HG03460 (cell line): ENCODE data around the gene PLCB1.
"Not testable (repeated sequence)": the region's sequence is repeated elsewhere in the genome, so short reads cannot be mapped to it uniquely, and the experiment has no call there.

Experiments
- ATAC-seq: cut with Tn5 transposase; IDR thresholded peaks from one replicate; pipeline ENCODE4 v1.9.1; 2021; ENCODE audit not compliant: unreplicated experiment

PLCB1 gene

DNA sequence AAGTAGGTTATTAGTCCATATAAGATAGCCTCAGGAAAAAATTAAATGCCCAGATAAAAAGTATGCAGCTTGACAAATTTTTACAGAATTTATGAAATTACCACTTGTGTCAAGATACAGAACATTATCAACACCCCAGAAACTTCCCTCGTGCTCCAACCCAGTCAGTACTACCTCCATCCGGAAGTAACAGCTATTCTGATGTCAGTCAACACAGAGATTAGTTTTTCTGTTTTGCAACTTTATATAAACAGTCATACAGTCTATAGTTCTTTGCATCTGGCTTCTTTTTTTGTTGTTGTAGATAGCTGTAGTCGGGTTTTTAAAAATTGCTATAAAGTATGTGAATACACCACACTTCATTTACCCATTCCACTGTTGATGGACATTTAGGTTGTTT is 721.1 kb downstream of the PLCB1 start:
- not testable (repeated sequence) for ATAC-seq

DNA sequence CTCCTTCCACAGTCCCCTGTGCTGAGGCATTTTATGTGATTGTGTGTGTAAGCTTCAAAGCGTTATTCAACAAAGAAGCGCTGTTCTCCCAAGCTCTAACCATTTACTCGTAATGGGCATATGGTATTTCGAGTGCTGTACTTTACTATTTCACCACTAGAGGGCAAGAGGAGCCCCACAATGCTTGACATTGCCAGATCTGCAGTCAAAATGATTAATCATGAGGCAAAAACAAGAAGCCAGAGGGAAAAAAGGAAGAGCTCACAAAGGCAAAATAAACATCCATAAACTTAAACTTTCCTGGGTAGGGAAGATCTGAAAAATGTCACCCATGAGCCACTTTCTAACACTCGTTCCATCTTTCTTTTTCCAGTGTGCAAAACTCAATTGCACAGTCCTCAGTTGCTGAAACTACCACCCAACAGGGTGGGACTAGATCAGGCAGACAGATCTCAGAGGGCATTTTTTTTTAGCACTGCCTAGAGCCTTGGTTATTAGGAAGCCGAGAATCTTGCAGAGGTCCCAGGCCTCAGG is 721.8 kb downstream of the PLCB1 start:
- ATAC-seq, result peak; percentile 93

DNA sequence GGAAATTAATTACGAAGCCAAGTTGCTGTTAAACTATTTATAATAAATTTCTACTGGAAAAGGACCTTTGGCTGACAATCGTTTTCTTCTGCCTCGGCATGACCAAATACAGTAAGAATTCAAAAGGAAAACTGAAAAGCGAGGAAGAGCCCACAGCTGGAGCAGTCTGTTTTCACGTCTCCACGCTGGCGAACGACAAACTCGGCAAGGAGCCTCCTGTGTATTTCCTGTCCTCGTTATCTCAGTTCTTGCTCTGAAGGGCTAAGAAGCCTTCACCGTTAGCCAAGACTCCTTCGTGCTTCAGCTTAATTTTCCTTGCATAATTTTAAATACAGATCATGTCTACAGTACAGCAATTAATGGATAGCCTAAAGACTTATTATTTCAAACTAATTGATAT is 722.5 kb downstream of the PLCB1 start:
- ATAC-seq, result no peak

DNA sequence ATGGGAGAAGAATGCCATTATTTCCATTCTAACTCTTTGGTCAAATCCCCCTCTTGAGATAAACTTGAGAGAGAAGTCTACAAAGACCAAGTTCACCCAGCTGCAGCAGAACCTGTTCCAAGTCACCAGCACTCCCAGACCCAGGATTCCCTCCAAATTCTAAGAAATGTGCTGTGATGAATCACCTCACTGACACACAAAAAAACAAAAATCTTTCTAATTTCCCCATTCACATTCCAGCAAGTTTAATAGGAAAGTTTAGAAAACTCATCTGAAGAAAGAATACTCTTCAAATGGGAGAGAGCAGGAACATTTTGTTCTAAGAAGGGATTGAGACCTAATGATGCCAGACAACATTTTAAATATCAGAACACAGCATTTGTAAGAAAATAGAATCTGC is 723.2 kb downstream of the PLCB1 start:
- ATAC-seq, result no peak

DNA sequence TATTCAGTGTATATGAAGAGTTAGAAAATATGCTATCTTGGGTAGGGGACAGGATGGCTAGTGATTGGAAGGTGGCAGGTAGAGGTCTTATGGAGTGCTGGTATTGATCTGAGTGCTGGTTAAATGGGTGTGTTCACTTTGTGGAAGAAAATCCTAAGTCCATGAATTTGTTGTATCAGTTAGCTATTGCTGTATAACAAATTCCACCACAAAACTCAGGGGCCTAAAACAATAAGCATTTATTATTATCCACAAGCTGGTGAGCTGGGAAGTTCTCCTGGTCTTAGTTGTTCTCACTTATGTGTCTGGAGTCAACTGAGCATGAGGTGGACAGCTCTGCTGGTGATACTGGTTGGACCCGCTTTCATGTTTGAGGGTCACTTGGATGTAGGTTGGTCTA is 724.6 kb downstream of the PLCB1 start:
- ATAC-seq, result no peak

DNA sequence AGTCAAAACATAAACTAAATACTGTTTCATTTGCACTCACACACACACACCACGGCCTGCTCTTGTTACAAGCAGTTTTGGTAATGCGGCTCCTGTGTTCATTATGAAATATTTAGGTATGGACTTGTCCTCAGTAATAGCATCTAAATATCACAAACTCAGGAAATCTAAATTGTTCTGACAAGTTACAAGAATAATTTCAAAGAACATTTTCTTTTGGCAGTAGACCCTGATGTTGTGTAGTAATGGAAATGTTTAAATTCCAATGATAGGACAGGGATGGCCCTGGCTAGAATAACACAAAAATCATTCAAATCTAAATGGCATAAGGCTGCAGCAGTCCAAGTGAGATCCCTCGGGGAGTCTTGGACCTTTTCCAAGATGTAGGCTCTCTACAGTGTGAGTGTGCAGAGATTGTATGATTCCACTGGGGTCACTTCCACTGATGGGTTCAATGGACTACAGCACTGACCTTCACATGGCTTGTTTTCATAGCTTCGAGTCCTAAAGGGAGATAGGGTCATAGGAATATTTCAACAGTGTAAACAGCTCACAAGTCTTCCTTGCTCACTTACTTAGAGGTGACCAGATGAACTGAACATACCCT is 726.2 kb downstream of the PLCB1 start:
- no peak for ATAC-seq

DNA sequence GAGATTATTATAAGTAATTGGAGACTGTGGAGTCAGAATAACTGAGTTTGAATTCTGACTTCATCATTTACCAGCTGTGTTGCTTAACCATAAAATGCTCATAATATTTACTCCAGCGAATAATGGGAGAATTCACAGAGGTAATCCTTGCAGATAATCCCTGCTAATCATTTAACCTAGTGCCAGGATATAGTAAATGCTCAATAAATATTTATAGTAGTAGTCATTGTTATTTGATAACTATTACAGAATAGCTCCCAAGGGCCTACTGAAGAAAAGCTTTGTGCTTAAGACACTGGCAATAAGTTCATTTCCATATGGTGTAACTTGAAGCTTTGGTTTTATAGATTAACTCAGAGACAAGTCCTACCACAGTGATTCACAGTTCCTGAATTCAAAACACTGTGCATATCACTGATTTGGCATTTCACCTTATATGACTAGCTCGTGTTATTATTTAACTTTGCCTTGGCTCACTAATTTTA is 728.0 kb downstream of the PLCB1 start:
- peak; percentile 90 for ATAC-seq

DNA sequence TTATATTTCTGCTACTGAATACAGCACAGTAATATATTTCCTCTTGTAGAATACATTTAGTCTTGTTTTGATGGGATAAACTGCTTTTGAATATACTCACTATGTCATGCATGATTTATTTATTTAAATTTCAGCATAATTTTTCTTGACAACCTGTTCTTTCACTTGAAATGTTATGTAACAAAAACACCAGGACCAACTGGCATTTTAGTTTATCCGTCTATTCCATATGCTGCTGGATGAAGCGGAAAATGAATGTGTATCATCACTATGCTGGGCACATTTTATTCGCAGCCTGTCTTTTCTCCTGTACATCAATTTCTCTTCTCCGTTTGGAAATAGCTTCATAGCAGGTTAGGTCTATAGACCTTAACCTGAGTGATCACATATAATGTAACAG is 730.0 kb downstream of the PLCB1 start:
- ATAC-seq, result no peak

DNA sequence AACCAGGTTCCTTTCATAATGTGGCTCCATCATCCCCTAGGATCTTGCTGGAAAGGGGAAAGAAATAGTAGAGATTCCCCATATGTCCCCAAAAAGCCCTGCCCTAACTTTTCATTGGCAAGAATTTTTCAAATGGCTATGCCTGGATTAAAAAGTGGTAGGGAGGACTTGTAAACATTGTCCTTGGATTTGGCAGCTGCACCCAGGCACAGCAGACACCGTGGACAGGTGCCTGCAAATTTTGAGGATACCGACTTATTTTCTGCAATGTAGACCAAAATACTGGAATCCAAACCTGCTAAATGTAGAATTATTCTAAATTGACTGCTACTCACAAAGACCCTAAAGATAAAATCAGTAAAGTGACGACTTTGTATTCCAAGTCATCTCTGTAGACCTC is 733.6 kb downstream of the PLCB1 start:
- ATAC-seq, result no peak

DNA sequence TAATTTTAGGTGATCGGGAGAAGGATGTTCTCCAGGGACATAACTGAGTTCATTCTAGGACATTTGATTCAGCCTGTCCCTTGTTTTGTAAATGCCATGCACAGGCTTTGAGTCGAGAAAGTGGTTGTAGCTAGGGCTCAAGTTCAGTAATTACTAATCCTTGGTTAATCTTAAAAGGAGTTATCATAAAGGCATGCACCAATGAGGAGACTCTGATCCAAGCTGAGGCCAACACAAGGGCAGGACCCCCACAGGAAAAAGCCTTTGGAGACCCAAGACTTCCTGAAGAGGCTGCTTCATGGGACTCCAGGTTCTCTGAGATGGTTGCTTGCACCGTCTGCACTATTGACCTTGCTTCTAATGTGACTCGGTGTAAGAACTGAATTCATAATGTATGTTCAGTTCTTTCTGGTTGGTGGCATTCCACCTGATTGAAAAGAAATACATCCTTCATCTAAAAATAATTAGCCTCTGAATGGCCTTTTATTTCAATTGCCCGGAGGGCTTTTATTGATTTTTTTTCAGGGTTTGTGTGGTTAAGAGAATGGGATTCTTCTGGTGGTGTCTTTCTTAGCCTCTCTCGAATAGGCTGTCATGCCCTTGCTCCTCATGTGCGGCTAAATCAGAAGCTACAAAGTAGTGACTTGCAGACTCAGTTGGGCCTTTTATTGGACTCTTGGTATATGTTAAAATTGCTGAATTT is 735.1 kb downstream of the PLCB1 start:
- no peak for ATAC-seq

DNA sequence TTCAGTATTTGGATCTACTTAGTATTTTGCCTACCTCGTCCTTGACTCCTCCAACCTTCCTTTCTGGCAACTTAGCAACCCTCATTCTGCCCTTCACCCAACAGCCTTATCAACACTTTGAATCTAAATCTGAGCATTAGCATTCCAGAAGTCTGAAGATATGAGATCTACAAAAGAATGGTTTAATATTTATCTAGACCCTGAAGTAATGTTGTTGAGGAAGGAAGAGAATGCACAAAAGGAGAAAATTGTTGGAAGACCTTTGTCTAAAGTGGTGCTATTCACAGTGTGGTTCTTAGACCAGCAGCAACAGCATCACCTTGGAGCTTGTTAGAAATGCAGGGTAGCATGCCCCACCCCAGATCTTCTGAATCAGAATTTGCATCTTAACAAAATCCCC is 738.6 kb downstream of the PLCB1 start:
- no peak for ATAC-seq

DNA sequence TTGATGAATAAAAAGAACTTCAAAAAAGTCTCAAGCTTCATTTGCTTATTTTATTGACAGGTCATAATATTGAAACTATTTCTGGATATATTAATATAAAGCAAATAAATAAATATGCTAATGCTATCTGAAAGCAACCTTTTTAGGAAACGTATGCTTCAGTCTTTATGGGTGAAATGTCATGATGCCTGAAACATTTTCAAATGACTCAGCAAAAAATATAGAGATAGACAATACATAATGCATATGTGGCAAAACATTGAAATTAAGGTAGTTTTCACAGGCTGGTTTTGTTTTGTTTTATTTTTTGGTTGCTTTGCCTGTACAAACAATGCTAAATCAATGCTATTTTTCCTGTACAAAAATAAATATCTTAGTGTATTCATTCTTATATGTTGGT is 742.4 kb downstream of the PLCB1 start:
- ATAC-seq, result no peak

DNA sequence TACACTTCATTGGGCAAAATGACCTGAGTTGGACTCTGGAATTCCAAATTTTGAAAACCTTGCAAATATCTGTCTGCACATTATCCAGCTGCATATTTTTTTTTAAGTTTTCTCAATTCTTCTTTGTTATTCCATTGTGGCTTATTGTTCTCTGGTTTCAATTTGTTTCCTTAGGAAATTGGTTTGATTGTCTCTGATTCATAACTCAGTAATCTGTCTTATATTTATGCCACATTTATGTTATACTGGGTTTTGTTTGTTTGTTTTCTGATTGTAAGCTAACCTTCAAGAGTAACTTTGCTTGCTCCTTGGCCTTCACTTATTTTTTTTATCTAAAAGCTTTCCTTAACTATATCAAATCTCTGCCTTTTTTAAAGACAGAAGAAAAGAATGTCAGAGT is 743.5 kb downstream of the PLCB1 start:
- ATAC-seq, result no peak

DNA sequence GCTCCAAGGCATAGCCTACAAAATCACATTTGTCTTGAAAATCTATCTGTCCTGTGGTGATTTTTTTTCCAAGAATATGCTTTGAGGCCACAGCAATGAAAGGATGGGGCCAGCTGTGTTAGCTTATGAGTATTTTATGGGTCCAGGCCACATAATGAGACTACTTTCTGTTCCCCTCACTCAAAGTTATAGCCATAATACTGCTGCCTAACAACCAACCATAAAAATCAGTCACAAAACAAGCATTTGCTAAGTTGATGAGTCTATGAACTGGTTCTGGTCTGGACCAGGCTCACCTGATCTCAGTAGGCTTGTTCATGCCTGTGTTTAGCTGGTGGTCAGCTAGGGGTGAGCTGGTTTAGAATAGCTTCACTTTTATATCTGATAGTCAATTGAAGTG is 744.3 kb downstream of the PLCB1 start:
- no peak for ATAC-seq

DNA sequence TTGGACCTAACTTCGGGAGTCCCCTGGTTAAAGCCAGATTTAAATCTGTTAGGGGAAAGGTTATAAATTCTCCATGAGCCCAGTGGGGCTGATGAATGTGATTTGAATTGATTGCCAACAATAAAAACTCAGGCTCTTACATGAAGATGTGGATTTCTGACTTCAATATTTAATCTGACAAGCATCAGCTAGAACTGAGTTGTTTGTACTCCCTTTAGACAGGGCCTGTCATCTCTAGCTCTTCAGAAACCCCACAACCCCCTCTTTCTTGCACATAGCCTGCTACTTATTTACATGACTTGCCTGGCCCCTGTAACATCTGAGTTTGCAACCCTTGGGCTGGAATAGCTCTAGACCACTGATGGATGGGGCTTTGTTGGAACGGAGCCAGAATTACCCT is 745.2 kb downstream of the PLCB1 start:
- ATAC-seq, result no peak

DNA sequence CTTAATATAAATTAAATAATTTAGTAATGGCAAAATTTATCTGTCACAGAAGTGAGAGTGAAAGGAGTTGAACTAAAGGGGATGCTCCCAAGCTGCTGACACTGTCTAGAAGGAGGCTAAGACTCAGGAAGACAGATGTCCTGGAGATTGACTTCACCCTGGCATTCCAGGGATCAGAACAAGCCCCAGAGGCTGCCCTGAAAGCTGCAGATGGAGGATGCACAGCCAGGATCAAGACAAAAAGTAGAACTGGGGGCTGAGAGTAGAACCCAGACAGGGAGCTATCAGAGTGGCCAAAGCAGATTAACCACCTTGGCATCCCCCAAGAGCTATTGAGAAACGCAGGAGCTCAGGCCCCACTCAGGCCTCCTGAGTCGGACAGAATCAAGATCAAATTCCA is 747.6 kb downstream of the PLCB1 start:
- no peak for ATAC-seq

DNA sequence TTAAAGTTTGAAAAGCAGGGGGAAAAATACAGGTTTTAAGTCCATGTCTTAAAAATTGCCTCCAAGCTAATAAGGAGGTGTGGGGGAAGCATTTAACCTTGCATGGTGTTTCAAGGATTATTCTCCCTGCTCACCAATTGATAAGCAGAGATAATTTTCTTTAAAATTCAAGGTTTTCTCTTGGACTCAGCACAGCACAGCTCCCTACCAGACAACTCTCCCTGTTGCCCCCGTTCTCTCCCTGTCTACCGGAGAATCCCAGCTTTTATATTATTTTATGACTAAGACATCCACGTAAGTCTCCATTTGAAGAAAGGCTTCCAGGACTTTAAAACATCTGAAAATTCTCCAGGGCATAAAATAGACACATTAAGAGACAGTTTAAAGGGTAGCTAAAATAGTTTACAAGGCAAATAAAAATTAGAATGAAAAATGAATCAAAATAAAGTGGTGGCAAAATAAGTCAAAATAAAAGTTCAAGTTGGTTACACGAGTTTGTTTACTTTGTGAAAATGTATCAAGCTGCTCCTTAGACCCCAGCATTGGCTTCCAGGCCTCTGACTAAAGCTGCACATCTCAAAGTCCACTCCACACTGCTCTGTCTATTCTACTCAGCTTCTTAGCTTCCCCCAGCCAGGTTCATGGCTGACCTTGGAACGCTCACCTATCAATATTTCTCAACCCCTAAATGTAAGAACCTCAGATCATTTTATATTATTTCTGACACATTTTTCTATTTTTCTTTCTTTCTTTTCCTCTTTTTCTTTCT is 748.2 kb downstream of the PLCB1 start:
- no peak for ATAC-seq

DNA sequence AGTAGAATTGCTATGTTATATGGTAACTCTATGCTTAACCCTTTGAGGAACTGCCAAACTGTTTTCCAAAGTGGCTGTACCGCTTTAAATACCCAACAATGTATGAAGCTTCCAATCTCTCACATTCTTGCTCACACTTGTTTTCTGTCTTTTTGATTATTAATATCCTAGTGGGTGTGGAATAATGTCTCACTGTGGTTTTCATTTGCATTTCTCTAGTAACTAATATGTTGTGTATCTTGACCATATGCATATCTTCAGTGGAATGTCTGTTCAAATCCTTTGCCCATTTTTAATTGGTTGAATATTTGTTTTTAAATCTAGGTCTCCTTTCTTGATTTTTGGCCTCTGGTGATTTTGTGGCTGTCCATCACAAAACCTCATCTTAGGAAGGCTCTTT is 759.0 kb downstream of the PLCB1 start:
- ATAC-seq, result no peak

DNA sequence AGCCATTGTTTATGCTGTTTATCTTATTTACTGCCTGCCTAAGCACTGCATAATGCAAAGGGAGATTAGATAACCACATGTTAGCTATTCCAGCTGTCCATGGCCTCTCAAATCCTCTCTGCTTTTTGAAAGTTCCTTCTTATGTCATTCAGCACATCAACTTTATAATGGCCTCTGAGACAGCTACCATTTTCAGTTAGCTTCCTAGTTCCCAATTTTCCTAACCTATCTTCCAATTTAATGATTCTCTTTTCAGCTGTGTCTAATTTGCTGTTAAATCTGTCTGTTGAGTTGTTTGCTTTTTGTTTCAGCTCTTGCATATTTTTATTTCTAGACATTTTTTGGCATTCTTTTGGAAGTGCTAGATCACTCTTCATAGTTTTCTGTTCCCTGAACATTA is 763.4 kb downstream of the PLCB1 start:
- no peak for ATAC-seq

DNA sequence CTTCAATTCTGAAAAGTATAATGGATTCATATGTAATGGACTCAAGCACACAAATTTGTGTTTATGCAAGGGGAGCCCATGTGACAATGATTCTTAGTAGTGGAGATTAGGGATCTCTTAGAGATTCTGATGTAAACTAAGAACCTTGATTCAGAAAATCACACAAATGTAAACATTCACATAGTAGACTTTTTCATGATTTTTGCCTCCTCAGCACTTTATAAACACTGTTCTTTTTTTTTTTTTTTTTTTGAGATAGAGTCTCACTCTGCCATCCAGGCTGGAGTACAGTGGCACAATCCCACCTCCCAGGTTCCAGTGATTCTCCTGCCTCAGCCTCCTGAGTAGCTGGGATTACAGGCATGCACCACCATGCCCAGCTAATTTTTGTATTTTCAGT is 766.8 kb downstream of the PLCB1 start:
- no peak for ATAC-seq

DNA sequence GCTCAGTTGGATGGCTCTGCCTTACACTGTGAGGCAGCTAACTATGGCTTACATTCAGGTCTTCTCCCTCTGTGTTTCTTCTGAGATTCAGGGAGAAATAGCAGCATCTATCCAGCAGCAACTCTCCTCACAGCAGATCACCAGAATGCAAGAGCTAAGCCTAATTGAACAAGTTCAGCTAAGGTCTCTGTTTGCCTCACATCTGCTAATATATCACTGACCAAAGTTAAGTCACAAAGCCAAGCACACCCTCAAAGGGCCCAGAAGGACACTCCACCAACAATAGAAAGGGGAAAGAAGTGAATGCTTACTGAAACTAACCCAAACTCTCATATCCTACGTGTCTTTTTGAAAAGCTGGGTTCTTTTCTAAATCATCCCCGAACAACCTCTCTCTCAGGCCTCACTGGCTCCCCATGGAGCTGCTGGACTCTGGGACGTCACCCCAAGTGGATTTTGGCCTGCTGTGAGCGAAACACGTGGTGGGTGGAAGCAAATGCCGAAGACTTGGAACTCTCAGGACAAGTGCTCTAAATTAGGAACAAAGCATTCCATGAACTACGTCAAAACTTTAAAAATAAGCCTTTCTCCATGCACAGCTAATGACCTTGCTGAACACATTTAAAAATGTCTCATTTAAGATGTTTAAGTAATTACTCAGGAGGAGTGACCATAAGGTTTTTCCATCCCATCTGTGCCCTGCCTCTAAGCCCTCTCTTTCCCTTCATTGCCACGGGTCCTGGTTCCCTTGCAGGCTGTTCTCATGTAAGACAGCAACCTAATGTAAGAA is 769.4 kb downstream of the PLCB1 start:
- ATAC-seq, result no peak
